PC-9 (cell line): ENCODE results near the gene SLC5A12. TPM values are rescaled to one million over a fixed set of nuclear protein-coding genes. Genes with fewer than 3 reads are reported as not detected.

Experiments used
- BruUV-seq: library from RNA; stranded (reverse); fragments of 400-500 nt; replicated peaks from 2 replicates; lab custom pipeline; 2021; lab: Mats Ljungman, UMichigan
- CTCF ChIA-PET: fragments of 300-600 bp; sonication (Branson Sonifier 250); formaldehyde crosslinking; loops from one replicate; lab custom pipeline; 2022; ENCODE audit warnings: antibody characterized with exemption; lab: Charles Lee
- POLR2A ChIA-PET: fragments of 300-600 bp; sonication (Branson Sonifier 250); formaldehyde crosslinking; loops from one replicate; lab custom pipeline; 2022; ENCODE audit warnings: antibody characterized with exemption; ENCODE audit not compliant: unreplicated experiment; lab: Charles Lee
- DNase-seq, 2 experiments: peaks; one replicate each; pipeline versions ENCODE4 v3.0.0 to v3.0.0-alpha.2; 2015 to 2022; ENCODE audit warnings: mixed read lengths in 1 of 2
- H2AFZ ChIP-seq: fragments of 200-600 bp; sonication (generic); 2 replicates; pipeline ENCODE4 v1.8.1; 2017; ENCODE audit warnings: antibody characterized with exemption
- H3F3A ChIP-seq: fragments of 200-600 bp; sonication (generic); 2 replicates; pipeline ENCODE4 v1.8.1; 2017; ENCODE audit warnings: antibody characterized with exemption, mild to moderate bottlenecking, low read depth; ENCODE audit not compliant: insufficient read depth
- H3K27ac ChIP-seq: fragments of 200-600 bp; sonication (generic); 2 replicates; pipeline ENCODE4 v1.6.1; 2016; ENCODE audit warnings: mixed run types
- H3K27me3 ChIP-seq: fragments of 200-600 bp; sonication (generic); 2 replicates; pipeline ENCODE4 v1.6.1; 2016; ENCODE audit warnings: low read depth, mixed run types; ENCODE audit not compliant: insufficient read depth
- H3K36me3 ChIP-seq: fragments of 200-600 bp; sonication (generic); 2 replicates; pipeline ENCODE4 v1.6.1; 2016; ENCODE audit warnings: low read depth, mixed run types
- H3K4me1 ChIP-seq: fragments of 200-600 bp; sonication (generic); replicated peaks from 2 replicates; pipeline ENCODE4 v1.6.1; 2016; ENCODE audit warnings: mixed run types; ENCODE audit not compliant: insufficient read depth
- H3K4me2 ChIP-seq: fragments of 200-600 bp; sonication (generic); 2 replicates; pipeline ENCODE4 v1.6.1; 2017; ENCODE audit warnings: mixed run types
- H3K4me3 ChIP-seq: fragments of 200-600 bp; sonication (generic); 2 replicates; pipeline ENCODE4 v1.6.1; 2016; ENCODE audit warnings: mixed run types
- H3K79me2 ChIP-seq: fragments of 200-600 bp; sonication (generic); 2 replicates; pipeline ENCODE4 v1.6.1; 2017; ENCODE audit warnings: low read depth, mixed run types
- H3K9me2 ChIP-seq: fragments of 200-600 bp; sonication (generic); 2 replicates; pipeline ENCODE4 v1.8.1; 2017; ENCODE audit warnings: mild to moderate bottlenecking; ENCODE audit not compliant: insufficient read depth
- H3K9me3 ChIP-seq: fragments of 200-600 bp; sonication (generic); 2 replicates; pipeline ENCODE4 v1.8.1; 2016; ENCODE audit warnings: low read depth; ENCODE audit not compliant: insufficient read depth
- H4K20me1 ChIP-seq: fragments of 200-600 bp; sonication (generic); 2 replicates; pipeline ENCODE4 v1.8.1; 2017; ENCODE audit not compliant: insufficient read depth
- CTCF ChIP-seq: fragments of 200-600 bp; sonication (generic); conservative IDR thresholded peaks from 2 replicates; pipeline ENCODE4 v1.6.1; 2017; ENCODE audit warnings: mixed run types, antibody characterized with exemption, mild to moderate bottlenecking, moderate library complexity
- EZH2 ChIP-seq: fragments of 200-600 bp; sonication (generic); IDR thresholded peaks from 2 replicates; pipeline ENCODE4 v1.8.0; 2017; ENCODE audit warnings: antibody characterized with exemption, low read depth
- intact Hi-C: fragments of 100-400 bp; cut with micrococcal nuclease; formaldehyde crosslinking; loops from one replicate; pipeline ENCODE4 v1.10.0; 2022; ENCODE audit not compliant: unreplicated experiment
- total RNA-seq: library from RNA; stranded (reverse); gene quantifications from 2 replicates; pipeline ENCODE4 v1.2.3, GENCODE V29; 2021

Gene SLC5A12
- total RNA-seq, 1 experiment from 2014 or later: not detected

GRCh38 chr11:26698224-26698623 lies 23.6 kb downstream of the SLC5A12 start:
- CTCF ChIA-PET: no interaction called here
- Histone ChIP-seq H3K9me2 (no peaks in the 10 kb centered on the region), H3K79me2 (no peaks in the 10 kb centered on the region), H3K27ac (no peak overlapping the region), H2AFZ (no peak overlapping the region), H3K4me1 (no peaks in the 10 kb centered on the region), H3K36me3 (no peaks in the 10 kb centered on the region), H3F3A (no peaks in the 10 kb centered on the region), H3K9me3 (no peaks in the 10 kb centered on the region), H4K20me1 (no peaks in the 10 kb centered on the region), H3K4me2 (no peak overlapping the region), H3K4me3 (no peak overlapping the region), H3K27me3 (no peaks in the 10 kb centered on the region)
- no peak for DNase-seq
- no TSS peak for BruUV-seq
- intact Hi-C loops: no loop called here
- TF ChIP-seq CTCF (no peak), EZH2 (no peak)
- POLR2A ChIA-PET: no interaction called here

GRCh38 chr11:26696330-26696729 lies 25.5 kb downstream of the SLC5A12 start:
- H3K4me2 ChIP-seq: no peak overlapping the region
- H3K9me2 ChIP-seq: no peaks in the 10 kb centered on the region
- no TSS peak for BruUV-seq
- CTCF ChIA-PET: no interaction called here
- DNase-seq: no peak
- no peaks in the 10 kb centered on the region for H3K9me3 ChIP-seq
- H4K20me1 ChIP-seq: no peaks in the 10 kb centered on the region
- POLR2A ChIA-PET: no interaction called here
- no peaks in the 10 kb centered on the region for H3K4me1 ChIP-seq
- TF ChIP-seq EZH2: no peak
- TF ChIP-seq CTCF: no peak
- H3K36me3 ChIP-seq: no peaks in the 10 kb centered on the region
- intact Hi-C loops: no loop called here
- H3F3A ChIP-seq: no peaks in the 10 kb centered on the region
- no peaks in the 10 kb centered on the region for H3K79me2 ChIP-seq
- H3K27ac ChIP-seq: no peak overlapping the region
- no peak overlapping the region for H2AFZ ChIP-seq
- no peaks in the 10 kb centered on the region for H3K27me3 ChIP-seq
- no peak overlapping the region for H3K4me3 ChIP-seq

DNA sequence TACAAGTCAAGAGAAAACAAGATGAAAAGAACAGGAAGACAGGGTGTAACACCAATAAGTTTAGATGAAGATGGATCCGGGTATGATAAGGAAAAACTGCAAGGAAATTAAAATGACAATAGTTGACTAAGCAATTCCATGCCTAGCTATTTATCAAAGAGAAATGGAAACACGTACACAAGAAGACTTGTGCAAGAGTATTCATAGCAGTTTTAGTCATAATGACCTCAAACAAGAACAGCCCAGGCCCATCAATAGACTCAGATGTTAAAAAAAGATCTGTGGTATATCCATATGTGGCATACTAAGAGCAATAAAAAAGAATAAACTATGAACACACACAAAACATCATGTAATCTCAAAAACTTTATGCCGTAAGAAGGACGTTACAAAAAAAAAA lies 33.2 kb downstream of the SLC5A12 start:
- H3K36me3 ChIP-seq: no peaks in the 10 kb centered on the region
- no peaks in the 10 kb centered on the region for H3K9me2 ChIP-seq
- H3K27me3 ChIP-seq: no peaks in the 10 kb centered on the region
- no peaks in the 10 kb centered on the region for H3K4me1 ChIP-seq
- no peaks in the 10 kb centered on the region for H3F3A ChIP-seq
- no peak overlapping the region for H3K4me3 ChIP-seq
- H3K79me2 ChIP-seq: no peaks in the 10 kb centered on the region
- no peak for DNase-seq
- H4K20me1 ChIP-seq: no peaks in the 10 kb centered on the region
- intact Hi-C loops: no loop called here
- no peak overlapping the region for H3K27ac ChIP-seq
- TF ChIP-seq EZH2 (no peak), CTCF (no peak)
- no peak overlapping the region for H2AFZ ChIP-seq
- H3K4me2 ChIP-seq: no peak overlapping the region
- ChIA-PET POLR2A (no interaction called here), CTCF (no interaction called here)
- no peaks in the 10 kb centered on the region for H3K9me3 ChIP-seq
- BruUV-seq: no TSS peak
